SK-N-SH treated with all-trans-retinoic acid at 6 μM for 48 hours (cell line): ENCODE measurements around the gene TCERG1L.

ENCODE experiments used
- ARNTL ChIP-seq: fragments of 450-650 bp; formaldehyde crosslinking; IDR thresholded peaks from 2 replicates; pipeline ENCODE4 v1.5.0; 2020; ENCODE audit warnings: low read depth, mild to moderate bottlenecking, moderate library complexity, borderline replicate concordance
- PPARA ChIP-seq: fragments of 250-450 bp; sonication (Bioruptor Pico); IDR thresholded peaks from 2 replicates; pipeline ENCODE4 v1.5.0; 2020; ENCODE audit warnings: mild to moderate bottlenecking, borderline replicate concordance

- TF ChIP-seq PPARA (no peak), ARNTL (no peak)
These were observed 58.8 kb downstream of the TCERG1L start for GRCh38 chr10:131252567-131253276.
